GM12872 (cell line): ENCODE data around the gene MBTD1.

Source experiments
- CTCF ChIP-seq: IDR thresholded peaks from 3 replicates; pipeline ENCODE4 v1.5.1; 2011; ENCODE audit warnings: low read depth, mild to moderate bottlenecking, low read length, moderate library complexity; ENCODE audit not compliant: insufficient read depth

Gene MBTD1

GRCh38 chr17:51258756-51259563 is 889 bp downstream of the MBTD1 start:
- TF ChIP-seq CTCF: no peak

DNA sequence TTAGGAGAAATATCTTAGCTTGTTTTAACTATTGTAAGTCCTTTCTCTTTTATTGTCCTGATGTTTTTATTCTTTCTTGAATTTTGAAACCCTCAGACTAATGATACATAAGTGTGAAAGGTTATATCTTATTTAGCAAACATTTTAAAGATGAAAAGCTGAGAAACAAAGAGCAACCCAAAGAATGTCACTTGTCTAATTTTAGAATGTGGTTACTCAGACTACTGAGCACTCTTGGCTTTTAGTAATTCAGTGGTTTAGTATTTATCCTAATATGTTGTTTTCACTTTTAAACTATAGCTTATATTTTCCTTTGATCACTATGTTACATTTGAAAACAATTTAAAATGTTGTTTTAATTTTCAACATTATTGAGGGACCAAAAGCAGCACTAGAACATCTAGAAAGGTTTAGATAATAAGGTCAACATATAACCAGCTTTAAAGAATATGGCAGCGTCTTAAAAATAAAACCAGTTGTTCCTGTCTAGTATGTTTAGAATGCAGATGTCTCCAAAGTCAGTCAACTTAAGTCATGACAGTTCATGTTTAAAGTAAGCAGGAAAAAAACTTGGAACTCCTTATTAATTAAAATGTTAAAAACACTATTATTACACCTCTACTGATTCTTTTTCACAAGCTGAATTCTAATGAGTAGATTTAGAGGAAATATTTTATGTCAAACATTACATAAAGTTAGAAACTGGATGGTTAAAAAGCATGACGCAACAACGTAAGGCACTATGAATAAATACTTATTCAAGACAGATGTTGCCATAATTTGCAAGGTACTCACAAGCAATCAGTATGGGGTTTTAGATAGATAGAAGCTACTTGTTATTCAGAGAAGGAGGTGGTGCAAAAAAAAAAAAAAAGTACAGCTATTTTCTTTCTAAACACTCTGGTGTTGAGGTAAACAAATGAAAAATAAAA is 2.4 kb downstream of the MBTD1 start:
- no peak for TF ChIP-seq CTCF

DNA sequence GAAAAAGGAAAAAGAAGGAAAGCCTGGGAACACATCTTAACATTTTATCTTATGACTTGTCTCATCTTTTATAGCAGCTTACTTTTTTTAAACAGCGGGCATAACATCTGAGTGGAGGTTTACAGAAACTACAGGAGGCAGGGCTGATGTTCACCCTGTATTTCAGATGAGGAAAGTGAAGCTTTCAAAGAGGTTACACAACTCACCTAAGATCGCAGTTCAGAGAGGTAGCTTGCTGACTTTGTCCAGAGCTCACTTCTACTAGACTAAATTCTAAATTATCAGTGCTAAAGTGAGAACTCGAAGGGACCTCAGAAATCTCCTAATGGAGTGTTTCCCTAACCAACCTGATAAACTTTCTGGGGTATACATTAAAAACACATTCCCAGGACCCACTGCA is 3.7 kb downstream of the MBTD1 start:
- no peak for TF ChIP-seq CTCF

DNA sequence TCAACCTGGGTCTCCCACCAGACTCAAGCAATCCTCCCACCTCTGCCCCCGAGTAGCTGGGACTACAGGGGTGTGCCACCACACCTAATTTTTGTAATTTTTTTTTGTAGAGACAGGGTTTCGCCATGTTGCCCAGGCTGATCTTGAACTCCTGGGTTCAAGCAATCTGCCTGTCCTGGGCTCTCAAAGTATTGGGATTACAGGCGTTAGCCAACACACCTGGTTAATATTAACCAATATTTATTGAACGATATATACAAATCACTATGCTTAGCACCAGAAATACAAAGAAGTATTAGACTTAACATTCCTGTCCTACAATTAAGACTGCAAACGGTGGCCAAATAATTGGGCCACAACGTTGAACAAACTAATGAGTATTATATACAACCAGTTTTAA is 4.2 kb downstream of the MBTD1 start:
- TF ChIP-seq CTCF: no peak

GRCh38 chr17:51251010-51251409 is 8.8 kb downstream of the MBTD1 start:
- TF ChIP-seq CTCF: no peak

DNA sequence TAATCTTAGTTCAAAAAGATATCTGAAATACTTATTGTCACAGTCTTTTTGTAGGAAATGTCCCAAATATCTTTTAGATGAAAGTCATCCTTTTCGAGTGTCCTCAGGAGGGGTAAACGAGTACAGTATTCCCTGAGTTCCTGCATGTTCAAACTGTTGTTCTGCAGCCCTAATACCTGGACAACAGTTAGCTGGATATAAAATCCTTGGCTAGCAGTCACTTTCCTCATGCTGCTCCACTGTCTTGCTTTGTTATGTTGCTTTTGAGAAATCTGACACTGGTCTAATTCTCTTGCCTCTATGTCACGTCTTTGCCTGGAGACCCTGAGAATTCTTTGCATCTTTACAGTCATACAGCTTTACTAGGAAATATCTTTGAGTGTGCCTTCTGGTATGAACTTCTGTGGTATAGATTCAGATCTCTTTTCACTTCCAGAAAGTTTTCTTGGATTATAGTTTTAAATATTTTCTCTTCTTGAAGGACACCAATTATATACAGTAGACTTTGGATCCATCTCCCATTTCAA is 9.5 kb downstream of the MBTD1 start:
- TF ChIP-seq CTCF: no peak

DNA sequence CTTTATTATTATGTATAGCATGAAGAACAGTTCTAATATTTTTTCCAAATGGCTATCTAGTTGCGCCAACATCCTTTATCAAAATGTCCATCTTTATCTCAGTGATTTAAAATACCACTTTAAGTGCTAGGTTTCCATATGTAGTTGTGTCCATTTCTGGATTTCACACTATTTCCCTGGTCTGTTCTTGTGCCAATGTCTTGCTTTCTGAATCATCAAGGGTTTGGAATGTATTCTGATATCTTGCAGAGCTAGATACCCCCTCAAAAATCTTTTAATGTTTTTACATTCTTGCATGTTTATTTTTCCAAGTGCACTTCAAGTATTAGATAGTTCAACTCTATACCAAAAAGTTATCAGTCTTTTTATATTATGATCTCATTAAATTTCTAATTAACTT is 14.3 kb downstream of the MBTD1 start:
- TF ChIP-seq CTCF: no peak
